ENCODE measurements around the gene CHAD.

CHAD gene, protein sequence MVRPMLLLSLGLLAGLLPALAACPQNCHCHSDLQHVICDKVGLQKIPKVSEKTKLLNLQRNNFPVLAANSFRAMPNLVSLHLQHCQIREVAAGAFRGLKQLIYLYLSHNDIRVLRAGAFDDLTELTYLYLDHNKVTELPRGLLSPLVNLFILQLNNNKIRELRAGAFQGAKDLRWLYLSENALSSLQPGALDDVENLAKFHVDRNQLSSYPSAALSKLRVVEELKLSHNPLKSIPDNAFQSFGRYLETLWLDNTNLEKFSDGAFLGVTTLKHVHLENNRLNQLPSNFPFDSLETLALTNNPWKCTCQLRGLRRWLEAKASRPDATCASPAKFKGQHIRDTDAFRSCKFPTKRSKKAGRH

DNA sequence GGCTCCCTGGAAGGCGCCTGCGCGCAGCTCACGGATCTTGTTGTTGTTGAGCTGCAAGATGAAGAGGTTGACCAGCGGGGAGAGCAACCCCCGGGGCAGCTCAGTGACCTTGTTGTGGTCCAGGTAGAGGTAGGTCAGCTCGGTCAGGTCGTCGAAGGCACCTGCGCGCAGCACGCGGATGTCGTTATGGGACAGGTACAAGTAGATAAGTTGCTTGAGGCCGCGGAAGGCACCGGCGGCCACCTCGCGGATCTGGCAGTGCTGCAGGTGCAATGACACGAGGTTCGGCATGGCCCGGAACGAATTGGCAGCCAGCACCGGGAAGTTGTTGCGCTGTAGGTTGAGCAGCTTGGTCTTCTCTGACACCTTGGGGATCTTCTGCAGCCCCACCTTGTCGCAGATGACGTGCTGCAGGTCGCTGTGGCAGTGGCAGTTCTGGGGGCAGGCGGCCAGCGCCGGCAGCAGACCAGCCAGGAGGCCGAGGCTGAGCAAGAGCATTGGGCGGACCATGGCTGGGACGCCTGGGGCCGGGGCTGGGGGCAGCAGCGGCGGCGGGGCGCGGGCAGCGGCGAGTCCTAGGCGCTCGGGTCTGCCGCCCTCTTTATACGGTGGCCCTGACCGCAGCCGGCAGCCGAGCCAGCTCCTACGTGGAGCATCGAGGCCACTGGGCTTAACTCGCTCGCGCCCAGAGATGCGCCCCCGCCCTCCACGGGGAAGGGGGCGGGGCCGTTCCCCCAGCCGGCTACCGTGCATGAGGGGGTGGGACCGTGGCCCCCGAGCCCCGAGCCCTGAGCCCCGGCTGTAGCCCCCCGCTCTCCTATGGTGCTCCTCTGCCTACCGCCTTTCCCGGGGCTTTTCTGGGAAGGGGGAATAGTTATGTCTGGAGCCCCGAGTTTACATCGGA, at the start of gene CHAD:
CHAD (minus strand) TSS at position 577 of the 904 bp plus-strand sequence; CDS start at position 510, 67 bp downstream.
- Histone ChIP-seq H3K4me3 (ENCODE audit: insufficient read length, low read depth) (no peak within 1 kb of the TSS), H3K4me1 (ENCODE audit: insufficient read depth, insufficient read length) (peaks cover 16% of the 10 kb centered on the region), H3K9ac (ENCODE audit: insufficient read length, low read depth) (no peak within 1 kb of the TSS), H3K36me3 (ENCODE audit: insufficient read depth, insufficient read length, low read length) (no peaks in the 10 kb centered on the region), H3K9me3 (ENCODE audit: insufficient read depth, low read length) (no peaks in the 10 kb centered on the region; the same call in 1 of the 2 replicates), H3K27me3 (ENCODE audit: insufficient read depth, insufficient read length) (no peaks in the 10 kb centered on the region)
- DNase-seq (ENCODE audit: low read depth, low spot score): no peak
- TF ChIP-seq ZNF274 (IDR thresholded peaks at IDR 0.05; ENCODE audit: low read depth, low read length): no peak
- TF ChIP-seq YY1 (IDR thresholded peaks at IDR 0.05; ENCODE audit: insufficient read depth, insufficient read length): no peak
- TF ChIP-seq SUZ12 (IDR thresholded peaks at IDR 0.05; ENCODE audit: extremely low read depth, insufficient read depth, insufficient read length): no peak

DNA sequence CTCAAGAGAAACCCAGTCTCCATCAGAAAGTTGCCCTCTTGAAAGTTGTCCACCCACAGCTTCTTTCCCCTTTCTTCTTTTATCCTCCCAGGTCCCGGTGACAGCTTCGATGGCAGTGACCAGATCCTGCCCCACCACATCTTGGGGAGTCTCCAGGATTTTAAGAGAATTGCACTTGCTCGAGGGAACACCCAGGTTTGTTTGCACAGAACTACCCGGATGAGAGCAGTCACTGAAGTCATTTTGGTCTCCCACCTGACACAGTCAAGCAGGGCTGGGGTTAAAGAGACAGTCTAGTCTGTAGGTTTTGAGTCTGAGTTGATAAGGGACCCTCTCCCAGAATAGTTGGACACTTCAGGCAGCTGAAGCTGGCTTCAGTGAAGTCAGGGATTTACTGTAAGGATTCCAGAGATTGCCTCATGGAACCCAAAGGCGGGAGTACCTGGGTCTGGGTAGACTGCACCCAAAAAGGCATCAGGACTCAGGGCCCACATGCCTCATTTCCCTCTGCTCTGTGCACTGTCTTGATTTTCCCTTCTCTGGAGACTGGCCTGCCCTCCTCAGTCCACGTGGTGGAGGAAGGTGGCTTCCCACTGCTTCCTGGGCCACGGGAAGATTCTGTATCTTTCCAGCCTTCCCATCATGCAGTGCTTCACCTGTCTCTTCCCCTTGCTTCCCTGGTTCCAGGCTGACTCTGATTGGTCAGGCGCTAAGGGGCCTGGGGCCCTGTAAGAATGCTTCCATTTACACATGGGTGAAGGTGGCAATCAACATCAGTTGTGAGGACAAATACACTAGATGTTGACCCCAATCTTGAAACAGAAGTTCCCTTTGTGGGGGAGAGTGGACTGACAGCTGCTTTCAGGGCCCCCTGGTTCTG, 49.1 kb upstream of the CHAD start:
- no peaks in the 10 kb centered on the region for H3K9me3 ChIP-seq (ENCODE audit: insufficient read depth, low read length)

DNA sequence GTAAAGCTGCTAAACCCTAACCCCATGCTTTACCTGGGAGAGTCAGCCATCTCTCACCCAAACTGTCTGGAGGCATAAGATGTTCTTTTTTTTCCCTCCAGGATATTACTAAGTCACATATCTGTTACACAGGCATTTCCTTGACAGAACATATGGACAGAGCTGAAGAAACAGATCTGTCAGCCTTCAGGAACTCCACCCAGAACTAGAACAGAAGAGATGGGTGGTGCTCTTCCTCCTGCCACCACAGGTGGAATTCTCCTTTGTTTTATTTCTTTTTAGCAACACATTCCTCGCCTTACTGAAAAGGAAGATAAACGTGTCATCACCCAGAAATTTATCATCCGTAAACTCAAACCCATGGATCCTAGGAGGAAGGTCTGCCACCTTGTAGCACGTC, 48.3 kb upstream of the CHAD start:
- no peak overlapping the region for H3K9ac ChIP-seq (ENCODE audit: insufficient read length, low read depth)
- H3K36me3 ChIP-seq (ENCODE audit: insufficient read depth, insufficient read length, low read length): no peaks in the 10 kb centered on the region
- no peak overlapping the region for H3K4me3 ChIP-seq (ENCODE audit: insufficient read length, low read depth)
- peaks cover 8% of the 10 kb centered on the region for H3K4me1 ChIP-seq (ENCODE audit: insufficient read depth, insufficient read length)
- H3K27me3 ChIP-seq (ENCODE audit: insufficient read depth, insufficient read length): no peaks in the 10 kb centered on the region
- no peaks in the 10 kb centered on the region for H3K9me3 ChIP-seq (ENCODE audit: insufficient read depth, low read length)
- DNase-seq (ENCODE audit: low read depth, low spot score): no peak
- TF ChIP-seq ZNF274 (IDR thresholded peaks at IDR 0.05; ENCODE audit: low read depth, low read length) (no peak), SUZ12 (IDR thresholded peaks at IDR 0.05; ENCODE audit: extremely low read depth, insufficient read depth, insufficient read length) (no peak), YY1 (IDR thresholded peaks at IDR 0.05; ENCODE audit: insufficient read depth, insufficient read length) (no peak)

More for the DNA sequence above, 49.1 kb upstream of the CHAD start:
- TF ChIP-seq YY1 (IDR thresholded peaks at IDR 0.05; ENCODE audit: insufficient read depth, insufficient read length) (no peak), ZNF274 (IDR thresholded peaks at IDR 0.05; ENCODE audit: low read depth, low read length) (no peak), SUZ12 (IDR thresholded peaks at IDR 0.05; ENCODE audit: extremely low read depth, insufficient read depth, insufficient read length) (no peak)
- H3K9ac ChIP-seq (ENCODE audit: insufficient read length, low read depth): no peak overlapping the region
- peaks cover 8% of the 10 kb centered on the region for H3K4me1 ChIP-seq (ENCODE audit: insufficient read depth, insufficient read length)
- no peak overlapping the region for H3K4me3 ChIP-seq (ENCODE audit: insufficient read length, low read depth)
- no peaks in the 10 kb centered on the region for H3K27me3 ChIP-seq (ENCODE audit: insufficient read depth, insufficient read length)
- H3K36me3 ChIP-seq (ENCODE audit: insufficient read depth, insufficient read length, low read length): no peaks in the 10 kb centered on the region
- DNase-seq (ENCODE audit: low read depth, low spot score): no peak

DNA sequence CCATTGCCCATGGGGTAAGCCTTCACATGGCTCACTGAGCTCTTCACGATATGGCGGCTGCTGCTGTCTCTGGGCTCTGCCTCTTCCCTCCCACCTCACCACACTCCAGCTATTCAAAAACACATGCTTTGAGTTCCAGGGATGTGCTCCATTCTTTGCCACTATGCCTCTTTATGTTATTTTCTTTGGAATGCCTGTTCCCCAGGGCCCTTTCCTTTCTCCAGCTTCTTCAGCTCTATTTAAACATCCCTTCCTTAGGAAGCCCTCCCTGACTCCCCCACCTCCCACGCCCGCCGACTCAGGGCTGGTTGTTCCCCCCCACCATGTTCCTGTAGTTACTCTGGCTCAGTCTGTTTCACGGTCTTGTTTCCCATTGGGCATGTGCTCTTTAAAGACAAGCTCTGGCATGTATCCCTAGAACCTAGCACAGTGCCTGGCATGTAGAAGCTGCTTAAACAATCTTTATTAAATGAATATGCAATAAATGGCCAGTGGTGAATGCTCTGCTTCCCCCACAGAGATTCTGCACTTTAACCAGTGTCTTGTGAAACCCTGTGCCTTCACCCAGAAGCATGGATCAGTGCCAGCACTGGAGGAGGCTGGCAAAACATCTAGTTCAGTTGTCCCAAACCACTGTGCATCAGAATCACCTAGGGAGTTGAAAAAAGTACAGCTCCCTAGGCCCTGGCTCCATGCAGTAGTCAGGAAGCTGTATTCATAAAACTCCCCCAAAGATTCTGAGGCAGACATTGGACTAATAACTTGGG, 46.4 kb upstream of the CHAD start:
- Histone ChIP-seq H3K36me3 (ENCODE audit: insufficient read depth, insufficient read length, low read length) (no peaks in the 10 kb centered on the region), H3K4me3 (ENCODE audit: insufficient read length, low read depth) (no peak overlapping the region), H3K9me3 (ENCODE audit: insufficient read depth, low read length) (no peaks in the 10 kb centered on the region), H3K9ac (ENCODE audit: insufficient read length, low read depth) (no peak overlapping the region), H3K27me3 (ENCODE audit: insufficient read depth, insufficient read length) (no peaks in the 10 kb centered on the region), H3K4me1 (ENCODE audit: insufficient read depth, insufficient read length) (peaks cover 12% of the 10 kb centered on the region)
- peak; percentile 28 for DNase-seq (ENCODE audit: low read depth, low spot score)
- TF ChIP-seq ZNF274 (IDR thresholded peaks at IDR 0.05; ENCODE audit: low read depth, low read length) (no peak), YY1 (IDR thresholded peaks at IDR 0.05; ENCODE audit: insufficient read depth, insufficient read length) (no peak), SUZ12 (IDR thresholded peaks at IDR 0.05; ENCODE audit: extremely low read depth, insufficient read depth, insufficient read length) (no peak)

DNA sequence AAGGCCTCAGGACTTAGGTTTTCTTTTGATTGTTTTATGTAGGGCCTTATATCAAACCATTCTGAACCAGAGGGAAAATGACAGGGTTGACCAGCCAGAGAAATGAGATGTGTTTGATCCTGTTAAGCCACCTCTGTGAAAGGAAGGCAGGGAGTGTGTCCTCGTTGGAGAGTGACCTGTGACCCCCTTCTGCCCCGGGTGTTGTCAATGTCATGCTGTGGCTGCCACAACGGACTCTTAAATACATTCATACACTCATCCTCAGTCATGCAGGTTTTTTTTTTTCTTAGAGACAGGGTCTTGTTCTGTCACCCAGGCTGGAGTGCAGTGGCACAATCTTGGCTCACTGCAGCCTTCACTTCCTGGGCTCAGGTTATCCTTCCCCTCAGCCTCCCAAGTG, 45.7 kb upstream of the CHAD start:
- Histone ChIP-seq H3K4me3 (ENCODE audit: insufficient read length, low read depth) (no peak overlapping the region), H3K36me3 (ENCODE audit: insufficient read depth, insufficient read length, low read length) (no peaks in the 10 kb centered on the region), H3K9ac (ENCODE audit: insufficient read length, low read depth) (no peak overlapping the region), H3K4me1 (ENCODE audit: insufficient read depth, insufficient read length) (peaks cover 12% of the 10 kb centered on the region), H3K9me3 (ENCODE audit: insufficient read depth, low read length) (no peaks in the 10 kb centered on the region), H3K27me3 (ENCODE audit: insufficient read depth, insufficient read length) (no peaks in the 10 kb centered on the region)
- DNase-seq (ENCODE audit: low read depth, low spot score): no peak
- no peak for TF ChIP-seq ZNF274 (IDR thresholded peaks at IDR 0.05; ENCODE audit: low read depth, low read length)

DNA sequence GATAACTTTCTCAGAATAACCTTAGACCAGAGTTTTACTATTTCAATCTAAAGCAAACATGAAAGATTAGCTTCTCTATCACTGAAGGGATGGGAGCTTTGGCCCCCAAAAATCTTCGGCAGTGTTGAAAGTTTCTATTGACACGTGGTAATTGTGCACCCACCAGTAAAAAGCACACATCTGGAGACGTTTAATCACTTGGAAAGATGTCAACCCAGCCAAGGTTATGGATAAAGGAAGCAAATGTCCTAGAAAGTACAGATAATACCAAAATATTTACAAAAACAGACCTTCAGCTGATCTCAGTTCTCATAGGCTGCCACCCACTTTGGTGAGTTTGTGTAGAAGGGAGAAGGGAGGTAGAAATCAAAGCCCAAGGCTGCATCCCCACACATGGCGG, 44.8 kb upstream of the CHAD start:
- no peak for DNase-seq (ENCODE audit: low read depth, low spot score)
- H3K9me3 ChIP-seq (ENCODE audit: insufficient read depth, low read length): no peaks in the 10 kb centered on the region
- TF ChIP-seq YY1 (IDR thresholded peaks at IDR 0.05; ENCODE audit: insufficient read depth, insufficient read length) (no peak), SUZ12 (IDR thresholded peaks at IDR 0.05; ENCODE audit: extremely low read depth, insufficient read depth, insufficient read length) (no peak), ZNF274 (IDR thresholded peaks at IDR 0.05; ENCODE audit: low read depth, low read length) (no peak)
- peaks cover 4% of the 10 kb centered on the region for H3K27me3 ChIP-seq (ENCODE audit: insufficient read depth, insufficient read length)
- H3K4me1 ChIP-seq (ENCODE audit: insufficient read depth, insufficient read length): peaks cover 17% of the 10 kb centered on the region
- no peaks in the 10 kb centered on the region for H3K36me3 ChIP-seq (ENCODE audit: insufficient read depth, insufficient read length, low read length)
- no peak overlapping the region for H3K9ac ChIP-seq (ENCODE audit: insufficient read length, low read depth)
- H3K4me3 ChIP-seq (ENCODE audit: insufficient read length, low read depth): no peak overlapping the region
